Measurements from ENCODE around the gene ABLIM2.

The ABLIM2 gene

DNA sequence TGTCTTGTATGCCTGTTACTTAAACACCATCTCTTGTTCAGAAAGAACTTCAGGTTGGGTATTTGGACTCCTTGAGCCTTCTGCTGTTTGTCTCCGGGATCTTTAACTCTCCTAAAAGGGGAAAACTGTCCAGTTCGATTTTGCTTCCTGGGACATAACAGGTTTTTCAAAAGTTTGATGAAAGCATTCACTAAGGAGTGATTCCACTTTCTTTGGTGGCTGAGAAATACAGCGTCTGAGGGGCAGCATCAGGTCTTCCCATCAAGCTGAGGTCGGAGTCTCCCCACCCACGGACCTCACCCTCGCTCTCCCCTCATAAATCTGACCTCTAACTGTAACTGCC, 220.4 kb downstream of the ABLIM2 start:
- no peaks in the 10 kb centered on the region for H3K9me3 ChIP-seq (ENCODE audit: control insufficient read depth in 2 of 2, low read length in 2 of 2)
- H3K4me3 ChIP-seq (ENCODE audit: low read length in 2 of 2): peak overlapping the region; percentile 80 to 84
- peak overlapping the region; percentile 85 to 94 for H3K9ac ChIP-seq (ENCODE audit: low read depth in 1 of 2, low read length in 2 of 2)
- H3K36me3 ChIP-seq (ENCODE audit: control insufficient read depth in 2 of 2, insufficient read depth in 2 of 2, low read length in 2 of 2): no peaks in the 10 kb centered on the region
- H3K27me3 ChIP-seq (ENCODE audit: control insufficient read depth in 2 of 2, insufficient read depth in 2 of 2, low read length in 2 of 2): no peaks in the 10 kb centered on the region
- H3K27ac ChIP-seq (ENCODE audit: low read depth in 2 of 2, low read length in 2 of 2): peak overlapping the region; percentile 88 to 92
- H3K4me1 ChIP-seq (ENCODE audit: control insufficient read depth in 2 of 2, insufficient read depth in 2 of 2, low read length in 2 of 2): peaks cover 7 to 12% of the 10 kb centered on the region in 2 donors

DNA sequence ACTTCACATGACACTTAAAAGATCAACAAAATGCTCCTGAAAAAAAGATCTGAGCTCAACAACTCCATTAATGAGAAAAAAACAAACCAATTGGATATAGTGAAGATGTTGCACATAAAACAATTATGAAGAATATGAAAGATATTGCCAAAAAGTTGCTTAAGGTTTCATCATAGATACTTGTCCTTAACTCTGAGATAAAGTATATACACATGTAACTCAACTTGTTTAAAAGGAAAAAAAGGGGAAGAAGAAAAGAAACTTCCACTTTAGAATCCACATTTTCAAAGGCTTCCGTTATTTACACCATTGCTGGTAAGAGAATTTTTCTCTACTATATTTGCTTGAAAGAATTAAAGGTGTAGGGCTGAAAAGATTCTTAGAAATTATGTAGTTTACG, 221.6 kb downstream of the ABLIM2 start:
- H3K27me3 ChIP-seq (ENCODE audit: control insufficient read depth in 2 of 2, insufficient read depth in 2 of 2, low read length in 2 of 2): no peaks in the 10 kb centered on the region
- H3K27ac ChIP-seq (ENCODE audit: low read depth in 2 of 2, low read length in 2 of 2): no peak overlapping the region
- H3K9me3 ChIP-seq (ENCODE audit: control insufficient read depth in 2 of 2, low read length in 2 of 2): no peaks in the 10 kb centered on the region
- peaks cover 7 to 12% of the 10 kb centered on the region in 2 donors for H3K4me1 ChIP-seq (ENCODE audit: control insufficient read depth in 2 of 2, insufficient read depth in 2 of 2, low read length in 2 of 2)
- no peaks in the 10 kb centered on the region for H3K36me3 ChIP-seq (ENCODE audit: control insufficient read depth in 2 of 2, insufficient read depth in 2 of 2, low read length in 2 of 2)
- peak overlapping the region in 1 of 2 donors; percentile 80 for H3K4me3 ChIP-seq (ENCODE audit: low read length in 2 of 2)
- H3K9ac ChIP-seq (ENCODE audit: low read depth in 1 of 2, low read length in 2 of 2): no peak overlapping the region

DNA sequence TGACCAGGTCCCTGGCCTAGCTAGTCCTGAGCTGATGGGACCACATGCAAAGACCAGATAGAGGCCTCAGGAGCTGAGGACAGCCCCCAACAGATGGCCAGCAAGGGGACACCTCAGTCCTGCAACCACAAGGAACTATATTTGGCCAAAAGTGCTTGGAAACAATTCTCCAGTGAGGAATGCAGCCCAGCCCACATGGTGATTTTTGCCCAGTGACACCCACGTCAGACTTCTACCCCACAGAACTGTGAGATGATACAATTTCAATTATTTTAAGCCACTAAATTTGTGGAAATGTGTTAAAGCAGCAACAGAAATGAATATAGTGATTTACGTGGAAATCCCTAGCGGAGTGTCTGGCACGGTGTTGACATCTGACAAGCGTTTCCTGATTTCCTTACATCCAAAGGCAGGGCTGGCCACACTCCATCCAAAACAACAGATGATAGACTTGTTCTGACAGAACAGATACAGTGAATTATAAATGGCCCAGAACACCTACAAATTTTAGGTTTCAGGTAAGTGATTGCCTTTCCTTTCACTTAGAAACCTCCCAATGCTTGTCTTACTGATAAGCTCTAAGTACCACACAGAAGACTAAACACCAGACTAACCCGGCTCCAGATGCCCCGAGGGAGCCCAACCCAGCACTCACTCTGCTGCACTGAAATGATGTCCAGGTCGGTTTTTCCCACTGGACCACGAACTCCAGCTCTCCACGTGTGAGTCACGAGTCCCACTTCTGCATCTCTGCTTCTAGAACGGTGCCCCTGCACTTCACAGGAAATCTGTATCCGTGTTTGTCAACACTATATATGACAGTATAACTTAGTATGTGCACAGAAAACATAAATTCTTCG, 224.7 kb downstream of the ABLIM2 start:
- Histone ChIP-seq H3K27me3 (ENCODE audit: control insufficient read depth in 2 of 2, insufficient read depth in 2 of 2, low read length in 2 of 2) (no peaks in the 10 kb centered on the region), H3K4me1 (ENCODE audit: control insufficient read depth in 2 of 2, insufficient read depth in 2 of 2, low read length in 2 of 2) (peaks cover 17 to 23% of the 10 kb centered on the region in 2 donors), H3K9me3 (ENCODE audit: control insufficient read depth in 2 of 2, low read length in 2 of 2) (no peaks in the 10 kb centered on the region), H3K9ac (ENCODE audit: low read depth in 1 of 2, low read length in 2 of 2) (no peak overlapping the region), H3K36me3 (ENCODE audit: control insufficient read depth in 2 of 2, insufficient read depth in 2 of 2, low read length in 2 of 2) (no peaks in the 10 kb centered on the region), H3K4me3 (ENCODE audit: low read length in 2 of 2) (no peak overlapping the region), H3K27ac (ENCODE audit: low read depth in 2 of 2, low read length in 2 of 2) (no peak overlapping the region)

DNA sequence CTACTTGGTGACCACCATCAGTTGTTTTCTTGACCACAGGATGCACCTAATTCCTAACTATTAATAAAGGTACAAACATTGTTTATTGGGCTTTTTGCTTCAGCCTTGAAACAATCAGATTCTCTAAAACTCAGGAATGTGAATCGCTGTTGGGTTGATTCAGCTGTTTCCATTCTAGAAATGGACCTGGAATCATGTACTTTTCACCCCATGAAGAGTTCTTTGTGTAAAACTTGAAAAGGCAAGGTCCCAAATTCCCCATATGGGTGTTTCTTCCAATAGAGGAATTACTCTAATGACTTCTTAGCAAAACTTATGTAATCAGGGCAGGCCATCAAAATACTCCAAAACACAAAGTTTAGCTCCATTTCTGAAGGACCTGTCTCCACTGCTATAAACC, 226.3 kb downstream of the ABLIM2 start:
- no peak overlapping the region for H3K4me3 ChIP-seq (ENCODE audit: low read length in 2 of 2)
- H3K4me1 ChIP-seq (ENCODE audit: control insufficient read depth in 2 of 2, insufficient read depth in 2 of 2, low read length in 2 of 2): peaks cover 16% of the 10 kb centered on the region in 2 donors
- no peaks in the 10 kb centered on the region for H3K36me3 ChIP-seq (ENCODE audit: control insufficient read depth in 2 of 2, insufficient read depth in 2 of 2, low read length in 2 of 2)
- H3K9me3 ChIP-seq (ENCODE audit: control insufficient read depth in 2 of 2, low read length in 2 of 2): no peaks in the 10 kb centered on the region
- no peaks in the 10 kb centered on the region for H3K27me3 ChIP-seq (ENCODE audit: control insufficient read depth in 2 of 2, insufficient read depth in 2 of 2, low read length in 2 of 2)
- no peak overlapping the region for H3K27ac ChIP-seq (ENCODE audit: low read depth in 2 of 2, low read length in 2 of 2)
- no peak overlapping the region for H3K9ac ChIP-seq (ENCODE audit: low read depth in 1 of 2, low read length in 2 of 2)

DNA sequence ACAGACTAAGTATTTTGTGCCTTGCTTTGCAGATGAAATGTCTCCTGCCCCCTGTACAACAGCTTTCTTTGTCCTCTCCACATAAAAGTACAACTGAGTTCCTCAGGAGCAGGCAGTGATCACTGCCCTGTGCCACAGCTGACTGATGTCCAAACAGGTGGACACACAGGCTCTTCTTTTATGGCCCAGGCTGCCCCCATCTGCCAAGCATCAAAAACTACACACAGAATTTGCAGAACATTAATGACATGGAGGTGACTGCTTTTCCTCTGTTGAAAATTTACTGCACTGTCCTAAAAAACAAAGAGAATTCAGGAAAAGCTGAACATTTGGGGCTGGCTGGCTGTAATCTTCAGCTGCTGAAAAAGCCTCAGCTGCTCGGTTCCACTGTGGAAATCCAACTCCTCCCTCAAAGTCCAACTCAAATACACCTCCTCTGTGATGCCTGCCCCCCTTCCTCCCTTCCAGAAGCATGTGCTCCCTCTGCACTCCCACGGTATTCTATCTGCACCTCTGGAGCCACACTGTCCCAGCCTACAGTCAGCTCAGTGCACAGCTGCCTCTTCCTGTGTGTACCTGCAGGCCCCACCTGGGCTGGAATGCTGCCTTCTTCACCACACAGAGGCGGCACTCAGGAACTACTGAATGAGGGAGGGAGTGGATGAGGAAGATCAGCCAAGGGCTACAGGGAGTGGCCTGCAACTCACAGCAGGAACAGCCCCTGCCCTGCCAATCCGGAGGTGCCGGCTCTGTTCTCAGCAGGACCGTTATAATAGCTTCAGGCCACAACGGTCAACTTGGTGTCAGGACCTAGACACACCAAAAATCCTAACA, 229.3 kb downstream of the ABLIM2 start:
- Histone ChIP-seq H3K27ac (ENCODE audit: low read depth in 2 of 2, low read length in 2 of 2) (peak overlapping the region; percentile 64 to 80), H3K4me1 (ENCODE audit: control insufficient read depth in 2 of 2, insufficient read depth in 2 of 2, low read length in 2 of 2) (peaks cover 16 to 21% of the 10 kb centered on the region in 2 donors)

DNA sequence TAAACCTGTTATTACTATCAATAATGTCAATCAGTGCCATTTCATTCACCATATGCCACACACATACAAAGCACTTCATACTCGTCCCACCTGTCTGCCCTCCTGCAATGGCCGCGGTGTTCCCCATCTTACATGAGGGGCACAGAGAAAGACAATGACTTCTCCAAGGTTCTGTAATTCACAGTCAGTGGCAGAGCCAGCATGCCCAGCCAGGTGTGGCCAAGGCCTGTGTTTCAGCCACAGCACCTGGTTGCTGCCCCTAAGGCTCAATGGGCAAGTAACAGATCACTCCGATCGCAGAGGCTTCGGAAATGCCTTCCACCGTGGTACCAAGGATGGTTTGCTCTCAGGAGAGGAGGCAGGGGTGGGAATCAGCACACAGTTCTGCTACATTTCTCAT, 229.9 kb downstream of the ABLIM2 start:
- Histone ChIP-seq H3K4me1 (ENCODE audit: control insufficient read depth in 2 of 2, insufficient read depth in 2 of 2, low read length in 2 of 2) (peaks cover 16 to 21% of the 10 kb centered on the region in 2 donors), H3K9ac (ENCODE audit: low read depth in 1 of 2, low read length in 2 of 2) (no peak overlapping the region), H3K27me3 (ENCODE audit: control insufficient read depth in 2 of 2, insufficient read depth in 2 of 2, low read length in 2 of 2) (no peaks in the 10 kb centered on the region), H3K4me3 (ENCODE audit: low read length in 2 of 2) (no peak overlapping the region), H3K9me3 (ENCODE audit: control insufficient read depth in 2 of 2, low read length in 2 of 2) (no peaks in the 10 kb centered on the region), H3K27ac (ENCODE audit: low read depth in 2 of 2, low read length in 2 of 2) (peak overlapping the region; percentile 41 to 80), H3K36me3 (ENCODE audit: control insufficient read depth in 2 of 2, insufficient read depth in 2 of 2, low read length in 2 of 2) (no peaks in the 10 kb centered on the region)

More for the DNA sequence above, 229.3 kb downstream of the ABLIM2 start:
- no peak overlapping the region for H3K4me3 ChIP-seq (ENCODE audit: low read length in 2 of 2)
- no peaks in the 10 kb centered on the region for H3K9me3 ChIP-seq (ENCODE audit: control insufficient read depth in 2 of 2, low read length in 2 of 2)
- no peaks in the 10 kb centered on the region for H3K36me3 ChIP-seq (ENCODE audit: control insufficient read depth in 2 of 2, insufficient read depth in 2 of 2, low read length in 2 of 2)
- H3K27me3 ChIP-seq (ENCODE audit: control insufficient read depth in 2 of 2, insufficient read depth in 2 of 2, low read length in 2 of 2): no peaks in the 10 kb centered on the region
- peak overlapping the region; percentile 5 to 20 for H3K9ac ChIP-seq (ENCODE audit: low read depth in 1 of 2, low read length in 2 of 2)

DNA sequence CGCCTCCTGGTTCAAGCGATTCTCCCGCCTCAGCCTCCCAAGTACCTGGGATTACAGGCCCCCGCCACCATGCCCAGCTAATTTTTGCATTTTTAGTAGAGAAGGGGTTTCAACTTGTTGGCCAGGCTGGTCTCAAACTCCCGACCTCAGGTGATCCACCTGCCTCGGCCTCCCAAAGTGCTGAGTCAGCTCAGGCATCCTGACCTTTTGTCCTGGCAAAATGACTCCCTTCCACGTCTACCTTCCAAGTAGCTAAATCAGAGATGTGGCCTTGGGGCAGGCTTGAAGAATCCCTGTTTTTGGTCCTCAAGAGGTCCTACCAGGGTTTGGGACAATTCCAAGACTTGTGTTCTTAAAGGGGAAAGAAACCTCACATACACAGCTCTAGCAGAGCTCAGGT, 231.8 kb downstream of the ABLIM2 start:
- peaks cover 16 to 21% of the 10 kb centered on the region in 2 donors for H3K4me1 ChIP-seq (ENCODE audit: control insufficient read depth in 2 of 2, insufficient read depth in 2 of 2, low read length in 2 of 2)
- H3K36me3 ChIP-seq (ENCODE audit: control insufficient read depth in 2 of 2, insufficient read depth in 2 of 2, low read length in 2 of 2): no peaks in the 10 kb centered on the region
- no peaks in the 10 kb centered on the region for H3K9me3 ChIP-seq (ENCODE audit: control insufficient read depth in 2 of 2, low read length in 2 of 2)
- H3K9ac ChIP-seq (ENCODE audit: low read depth in 1 of 2, low read length in 2 of 2): no peak overlapping the region
- H3K4me3 ChIP-seq (ENCODE audit: low read length in 2 of 2): no peak overlapping the region
- no peak overlapping the region for H3K27ac ChIP-seq (ENCODE audit: low read depth in 2 of 2, low read length in 2 of 2)
- H3K27me3 ChIP-seq (ENCODE audit: control insufficient read depth in 2 of 2, insufficient read depth in 2 of 2, low read length in 2 of 2): no peaks in the 10 kb centered on the region

DNA sequence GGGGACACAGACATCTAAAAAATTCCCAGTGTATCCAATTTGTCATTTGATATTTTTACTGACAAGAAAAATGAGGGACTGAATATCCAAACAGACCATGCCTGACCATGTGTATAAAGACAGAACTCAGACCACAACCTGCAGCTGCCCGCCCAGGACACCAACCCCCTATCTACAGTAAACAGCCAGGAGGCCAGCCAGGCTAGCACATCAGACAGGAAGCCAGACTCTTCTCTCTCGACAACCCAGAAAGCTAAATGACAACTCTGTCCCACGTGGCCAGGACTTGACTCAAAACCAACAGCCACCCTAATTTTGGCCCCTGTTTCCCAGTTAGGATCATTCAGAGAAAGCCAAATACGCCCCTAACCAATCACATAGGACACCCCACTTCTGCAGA, 234.0 kb downstream of the ABLIM2 start:
- Histone ChIP-seq H3K27me3 (ENCODE audit: control insufficient read depth in 2 of 2, insufficient read depth in 2 of 2, low read length in 2 of 2) (no peaks in the 10 kb centered on the region), H3K9me3 (ENCODE audit: control insufficient read depth in 2 of 2, low read length in 2 of 2) (no peaks in the 10 kb centered on the region), H3K9ac (ENCODE audit: low read depth in 1 of 2, low read length in 2 of 2) (no peak overlapping the region), H3K36me3 (ENCODE audit: control insufficient read depth in 2 of 2, insufficient read depth in 2 of 2, low read length in 2 of 2) (no peaks in the 10 kb centered on the region), H3K27ac (ENCODE audit: low read depth in 2 of 2, low read length in 2 of 2) (no peak overlapping the region), H3K4me3 (ENCODE audit: low read length in 2 of 2) (no peak overlapping the region), H3K4me1 (ENCODE audit: control insufficient read depth in 2 of 2, insufficient read depth in 2 of 2, low read length in 2 of 2) (peaks cover 8 to 13% of the 10 kb centered on the region in 2 donors)

DNA sequence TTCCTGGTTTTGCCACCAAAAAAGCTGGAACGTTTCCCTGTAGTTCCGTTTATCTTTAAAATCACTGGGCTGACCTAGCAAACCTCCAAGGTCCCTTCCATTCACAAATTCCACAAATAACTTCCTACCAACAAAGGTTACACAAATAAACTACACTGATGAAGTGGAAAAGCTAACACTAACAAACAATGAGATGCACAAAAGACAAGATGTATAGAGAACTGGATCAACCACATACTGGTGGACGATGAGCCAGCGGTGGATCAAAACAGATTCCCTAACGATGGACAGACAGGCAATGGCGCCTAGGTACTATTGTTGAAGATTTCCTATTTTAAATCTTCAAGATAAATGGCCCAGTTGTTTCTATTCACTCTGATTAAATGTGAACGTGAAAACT, 234.4 kb downstream of the ABLIM2 start:
- peaks cover 4 to 9% of the 10 kb centered on the region in 2 donors for H3K4me1 ChIP-seq (ENCODE audit: control insufficient read depth in 2 of 2, insufficient read depth in 2 of 2, low read length in 2 of 2)
- H3K36me3 ChIP-seq (ENCODE audit: control insufficient read depth in 2 of 2, insufficient read depth in 2 of 2, low read length in 2 of 2): no peaks in the 10 kb centered on the region
- no peak overlapping the region for H3K27ac ChIP-seq (ENCODE audit: low read depth in 2 of 2, low read length in 2 of 2)

DNA sequence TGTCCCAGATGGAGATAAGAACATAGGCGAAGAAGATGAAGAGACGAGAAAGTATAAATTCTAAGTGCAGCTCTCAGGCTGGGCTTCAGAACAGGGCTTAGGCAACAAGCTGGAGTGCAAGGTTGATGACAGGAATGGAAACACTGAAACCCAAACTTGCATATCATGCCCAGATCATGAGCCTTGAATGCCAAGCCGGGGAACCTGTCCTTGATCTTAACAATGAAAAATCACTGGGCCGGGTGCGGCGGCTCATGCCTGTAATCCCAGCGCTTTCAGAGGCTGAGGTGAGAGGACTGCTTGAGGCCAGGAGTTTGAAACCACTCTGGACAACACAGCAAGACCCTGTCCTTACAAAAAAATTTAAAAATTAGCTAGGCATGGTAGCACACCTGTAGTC, 236.1 kb downstream of the ABLIM2 start:
- no peak overlapping the region for H3K4me3 ChIP-seq (ENCODE audit: low read length in 2 of 2)
- H3K9ac ChIP-seq (ENCODE audit: low read depth in 1 of 2, low read length in 2 of 2): no peak overlapping the region
- H3K27ac ChIP-seq (ENCODE audit: low read depth in 2 of 2, low read length in 2 of 2): no peak overlapping the region
- no peaks in the 10 kb centered on the region for H3K27me3 ChIP-seq (ENCODE audit: control insufficient read depth in 2 of 2, insufficient read depth in 2 of 2, low read length in 2 of 2)
- no peaks in the 10 kb centered on the region for H3K9me3 ChIP-seq (ENCODE audit: control insufficient read depth in 2 of 2, low read length in 2 of 2)
- peaks cover 0 to 3% of the 10 kb centered on the region in 2 donors for H3K36me3 ChIP-seq (ENCODE audit: control insufficient read depth in 2 of 2, insufficient read depth in 2 of 2, low read length in 2 of 2)
- H3K4me1 ChIP-seq (ENCODE audit: control insufficient read depth in 2 of 2, insufficient read depth in 2 of 2, low read length in 2 of 2): peaks cover 0 to 4% of the 10 kb centered on the region in 2 donors

More for the DNA sequence above, 234.4 kb downstream of the ABLIM2 start:
- Histone ChIP-seq H3K27me3 (ENCODE audit: control insufficient read depth in 2 of 2, insufficient read depth in 2 of 2, low read length in 2 of 2) (no peaks in the 10 kb centered on the region), H3K9me3 (ENCODE audit: control insufficient read depth in 2 of 2, low read length in 2 of 2) (no peaks in the 10 kb centered on the region), H3K4me3 (ENCODE audit: low read length in 2 of 2) (no peak overlapping the region), H3K9ac (ENCODE audit: low read depth in 1 of 2, low read length in 2 of 2) (no peak overlapping the region)

All from mucosa of rectum (tissue), 2 donors.